Hepatocyte (in vitro differentiated cells): ENCODE data around the gene CHD5.

Experiments
- CTCF ChIP-seq: fragments of 200-600 bp; sonication (generic); IDR thresholded peaks from 2 replicates; pipeline ENCODE4 v1.5.1; 2016; ENCODE audit warnings: antibody characterized with exemption, mild to moderate bottlenecking; ENCODE audit not compliant: poor library complexity
- EZH2 ChIP-seq: fragments of 200-600 bp; sonication (generic); IDR thresholded peaks from 2 replicates; pipeline ENCODE4 v1.6.1; 2016; ENCODE audit warnings: antibody characterized with exemption, mild to moderate bottlenecking, borderline replicate concordance
- EZH2phosphoT487 ChIP-seq: fragments of 200-600 bp; sonication (generic); IDR thresholded peaks from one replicate; pipeline ENCODE4 v1.6.1; 2018; ENCODE audit warnings: antibody characterized with exemption, mild to moderate bottlenecking, low read depth, moderate library complexity; ENCODE audit not compliant: unreplicated experiment, severe bottlenecking

GRCh38 chr1:6211731-6212130, 31.6 kb upstream of the CHD5 start:
- TF ChIP-seq CTCF (no peak), EZH2 (no peak), EZH2phosphoT487 (no peak)
